ENCODE results near the gene PKIB.

DNA sequence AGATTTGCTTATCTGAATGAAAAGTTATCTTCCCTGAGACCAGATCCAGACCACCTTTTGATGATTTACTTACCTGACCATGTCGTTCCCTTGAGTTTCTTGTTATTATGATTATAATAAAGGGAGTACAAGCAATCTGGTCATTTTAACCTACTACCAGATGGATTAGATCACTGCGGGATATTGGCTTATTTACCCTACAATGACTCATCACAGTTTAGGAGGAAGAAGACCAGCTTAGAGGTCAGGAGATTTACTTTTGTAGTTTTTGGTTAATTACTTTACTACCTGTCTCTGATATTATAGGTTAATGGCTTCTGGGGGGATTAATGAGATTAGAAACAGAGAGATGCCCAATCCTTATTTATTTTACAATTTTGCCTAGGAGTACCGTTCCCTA lies 10.7 kb downstream of the PKIB start:
- TF ChIP-seq CTCF (optimal IDR thresholded peaks at IDR 0.05 in 1 of 3, IDR thresholded peaks at IDR 0.05 in 1 of 3, conservative IDR thresholded peaks at IDR 0.05 in 1 of 3; ENCODE audit: extremely low read depth in 1 of 3, insufficient read depth in 2 of 3, low read length in 3 of 3) = no peak
- no peak for TF ChIP-seq EZH2 (IDR thresholded peaks at IDR 0.05; ENCODE audit: low read length)
